Heart right ventricle (tissue), 16 donors: ENCODE data around the gene SARNP. TPM values are rescaled to one million over a fixed set of nuclear protein-coding genes. Genes with fewer than 3 reads are reported as not detected.

Experiments
- ATAC-seq, 8 donors: fragments of 200-7000 bp; cut with Tn5 transposase; one replicate each; pipeline ENCODE4 v1.9.1; 2020; ENCODE audit warnings: mild to moderate bottlenecking in 8 of 8, moderate library complexity in 8 of 8, moderate number of reproducible peaks in 1 of 8
- DNase-seq, 2 donors: peaks; one replicate each; pipeline ENCODE4 v3.0.0-alpha.2; 2020
- H3K27ac ChIP-seq, 10 donors: fragments of 200-600 bp; sonication (generic) in 2 of 10; one replicate each; pipeline versions ENCODE4 v1.5.0 to v1.8.0; 2020 to 2022; ENCODE audit warnings: mild to moderate bottlenecking in 3 of 10
- H3K27me3 ChIP-seq, 7 donors: fragments of 200-600 bp; one replicate each; pipeline ENCODE4 v1.8.0; 2021 to 2022; ENCODE audit warnings: mild to moderate bottlenecking in 2 of 7
- H3K36me3 ChIP-seq, 9 donors: fragments of 200-600 bp; sonication (generic) in 1 of 9; one replicate each; pipeline versions ENCODE4 v1.5.0 to v1.8.0; 2020 to 2022; ENCODE audit warnings: mild to moderate bottlenecking in 2 of 9
- H3K4me1 ChIP-seq, 9 donors: fragments of 200-600 bp; sonication (generic) in 1 of 9; one replicate each; pipeline versions ENCODE4 v1.5.0 to v1.8.0; 2020 to 2022; ENCODE audit warnings: mild to moderate bottlenecking in 4 of 9
- H3K4me3 ChIP-seq, 10 donors: fragments of 200-600 bp; sonication (generic) in 2 of 10; one replicate each; pipeline versions ENCODE4 v1.5.0 to v1.8.0; 2020 to 2022; ENCODE audit warnings: mild to moderate bottlenecking in 7 of 10, moderate library complexity in 2 of 10
- H3K9me3 ChIP-seq, 11 donors: fragments of 200-600 bp in 10 of 11; sonication (generic) in 2 of 11; one replicate each; pipeline versions ENCODE4 v1.5.0 to v1.8.0; 2013 to 2022; ENCODE audit warnings: mild to moderate bottlenecking in 2 of 11, control low read depth in 1 of 11, moderate library complexity in 1 of 11
- CTCF ChIP-seq, 9 donors: fragments of 200-600 bp; sonication (generic) in 2 of 9; IDR thresholded peaks; one replicate each; pipeline versions ENCODE4 v1.5.0 to v1.8.0; 2021 to 2022; ENCODE audit warnings: antibody characterized with exemption in 9 of 9, mild to moderate bottlenecking in 5 of 9, moderate library complexity in 1 of 9
- WGBS, 2 donors: extraction: QIAGEN DNeasy Blood & Tissue Kit; methylation state at CpG; one replicate each; pipeline ENCODE4 v1.1.7; 2013; ENCODE audit warnings: inconsistent platforms in 1 of 2; 5-methylcytosine and 5-hydroxymethylcytosine counted together
- intact Hi-C, 10 donors: fragments of 100-400 bp; cut with DNase I; formaldehyde crosslinking; loops; one replicate each; pipeline versions ENCODE4 v1.11.1 to v1.14.2; 2022
- polyA plus RNA-seq, 2 donors: library from polyadenylated mRNA; stranded (reverse); fragments of 200-250 nt; gene quantifications; one replicate each; pipeline ENCODE4 v1.2.3, GENCODE V29; 2013
- total RNA-seq, 10 donors: library from RNA; stranded (reverse); fragmentation: NEBNext Ultra II Directional in 3 of 10; extraction: Animal tissue kit (Norgen Biotek cat#: 25700) in 3 of 10; gene quantifications; one replicate each; pipeline versions ENCODE4 v1.2.1 to v1.2.4, GENCODE V29; 2021 to 2023
- donor health status: Arrhythmogenic right ventricular cardiomyopathy.
- donor health status: ischemic (EF 13 %, LVEDD 7.1; RV severe dilation, severe dysfunction).
- donor health status: healthy with polysubstance abuse.
- donor health status: DM: no; HTN: yes; CAD: no.
- donor health status: DM: no; HTN: no; CAD: no.
- donor health status: ischemic (EF 25% LVEDD 6.9; RV normal size, moderate dysfunction).
- donor health status: ischemic (EF 25% LVEDD 5.7; RV mildly dilated, moderate dysfunction).
- donor health status: healthy.
- donor health status: DM: yes; HTN: yes; CAD: no.
- donor health status: Ischemic cardiomyopathy.
- donor health status: ischemic (EF 35%, LVEDD 5.7; RV mildly dilated, moderate dysfunction).
- donor health status: nonischemic (EF 11% LVEDD 7.7; RV severe dilation, severe dysfunction).
- donor health status: DM: yes; HTN: yes; CAD: no.
- donor health status: PGD.
- donor health status: ischemic (EF 29% LVEDD 5.4; RV normal size, mild dysfunction).
- donor health status: nonischemic (EF 23%, LVEDD 6.1; RV moderate dilation, normal function).

SARNP gene
- total and polyA plus RNA-seq, 12 donors, result 47.5 to 136 (median 55.2) TPM

GRCh38 chr12:55716582-55716957 lies 101.0 kb downstream of the SARNP start:
- peak overlapping the region; percentile 44 to 80 (median 70) for H3K4me3 ChIP-seq
- H3K36me3 ChIP-seq, result peaks cover 0 to 22% (median 0%) of the 10 kb centered on the region in 9 donors
- no peak for TF ChIP-seq CTCF (IDR thresholded peaks at IDR 0.05)
- DNase-seq, result no peak
- no peaks in the 10 kb centered on the region for H3K27me3 ChIP-seq
- ATAC-seq, result peak in 5 of 8 donors; percentile 0 to 8 (median 1)
- 7% methylated on average over 13 of the region's 13 CpGs for WGBS, 2 donors
- intact Hi-C loops, result no loop called here
- H3K4me1 ChIP-seq, result peaks cover 30 to 88% (median 74%) of the 10 kb centered on the region in 9 donors
- H3K9me3 ChIP-seq, result no peaks in the 10 kb centered on the region
- H3K27ac ChIP-seq, result peak overlapping the region; percentile 82 to 97 (median 92)

GRCh38 chr12:55715833-55716581 lies 101.5 kb downstream of the SARNP start, which contains the start of gene BLOC1S1:
Gene BLOC1S1 (plus strand): TSS chr12:55716046. CDS start chr12:55716052, 6 bp downstream.
- H3K4me1 ChIP-seq, result peaks cover 30 to 83% (median 69%) of the 10 kb centered on the region in 9 donors
- H3K36me3 ChIP-seq, result peaks cover 0 to 19% (median 0%) of the 10 kb centered on the region in 9 donors
- no peaks in the 10 kb centered on the region for H3K9me3 ChIP-seq
- peak in 2 of 9 donors; percentile 8 to 10 for TF ChIP-seq CTCF (IDR thresholded peaks at IDR 0.05)
- H3K4me3 ChIP-seq, result peak within 1 kb of the TSS; percentile 44 to 80 (median 70)
- no peaks in the 10 kb centered on the region for H3K27me3 ChIP-seq
- peak within 1 kb of the TSS; percentile 82 to 97 (median 92) for H3K27ac ChIP-seq
- ATAC-seq, result peak; percentile 62 to 83 (median 72)
- 1% methylated on average over 40 to 42 of the region's 42 CpGs for WGBS, 2 donors
- DNase-seq, result peak; percentile 91 to 92
- intact Hi-C loops, result no loop called here

DNA sequence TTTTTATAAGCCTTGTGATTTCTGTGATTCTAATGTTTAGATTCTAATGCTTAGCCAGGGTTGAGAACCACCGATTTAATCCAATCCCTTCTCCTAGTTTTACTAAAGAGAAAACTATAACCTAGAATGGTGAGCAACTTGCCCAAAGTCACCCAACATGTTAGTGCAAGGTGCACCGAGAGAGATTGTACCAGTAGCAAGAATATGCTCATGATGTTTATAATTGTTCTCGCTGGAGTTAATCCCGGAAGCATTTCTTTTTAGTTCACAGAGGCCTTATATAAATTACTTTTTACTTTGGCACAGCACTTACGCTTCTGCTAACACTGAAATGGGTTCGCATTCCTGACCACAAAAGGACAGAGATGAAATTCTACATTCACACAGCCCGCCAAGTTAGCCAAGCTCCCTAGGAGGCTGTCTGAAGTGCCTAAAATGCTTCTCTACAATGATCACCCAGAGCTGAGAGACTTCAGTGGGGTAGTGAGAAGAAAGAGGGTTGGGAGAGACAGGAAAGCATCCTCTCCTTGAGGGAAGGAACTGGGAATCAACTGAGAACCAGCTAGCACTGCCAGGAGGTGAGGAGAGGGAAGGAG lies 102.3 kb downstream of the SARNP start:
- TF ChIP-seq CTCF (IDR thresholded peaks at IDR 0.05), result no peak
- H3K36me3 ChIP-seq, result peaks cover 0 to 16% (median 0%) of the 10 kb centered on the region in 9 donors
- H3K27me3 ChIP-seq, result no peaks in the 10 kb centered on the region
- DNase-seq (no peak), ATAC-seq (no peak)
- peak overlapping the region; percentile 82 to 97 (median 92) for H3K27ac ChIP-seq
- no peaks in the 10 kb centered on the region for H3K9me3 ChIP-seq
- 62 to 65% methylated on average over 7 of the region's 7 CpGs for WGBS, 2 donors
- peaks cover 30 to 75% (median 63%) of the 10 kb centered on the region in 9 donors for H3K4me1 ChIP-seq
- peak overlapping the region; percentile 44 to 80 (median 70) for H3K4me3 ChIP-seq
- intact Hi-C loops, result no loop called here

GRCh38 chr12:55713721-55714120 lies 103.8 kb downstream of the SARNP start:
- intact Hi-C loops, result no loop called here
- Histone ChIP-seq H3K36me3 (peaks cover 0 to 2% (median 0%) of the 10 kb centered on the region in 9 donors), H3K27ac (peak overlapping the region in 9 of 10 donors; percentile 67 to 98 (median 89)), H3K27me3 (no peaks in the 10 kb centered on the region), H3K4me1 (peaks cover 25 to 69% (median 57%) of the 10 kb centered on the region in 9 donors), H3K9me3 (no peaks in the 10 kb centered on the region), H3K4me3 (peak overlapping the region in 6 of 10 donors; percentile 6 to 87 (median 74))
- no peak for TF ChIP-seq CTCF (IDR thresholded peaks at IDR 0.05)
- no peak for ATAC-seq
- WGBS, 2 donors, result 43 to 56% methylated on average over 2 of the region's 2 CpGs
- DNase-seq, result no peak
